OCI-LY1 (cell line): Measurements from ENCODE around the gene NCOR2.

Experiments used
- H2AFZ ChIP-seq: fragments of 200-600 bp; sonication (generic), shearing (Covaris generic); 2 replicates; pipeline ENCODE4 v1.6.0; 2014; ENCODE audit warnings: antibody characterized with exemption, mild to moderate bottlenecking, low read length
- H3F3A ChIP-seq: fragments of 200-600 bp; sonication (generic), shearing (Covaris generic); 2 replicates; pipeline ENCODE4 v1.6.0; 2014; ENCODE audit warnings: mild to moderate bottlenecking, antibody characterized with exemption, low read length, moderate library complexity; ENCODE audit not compliant: insufficient read depth
- H3K27ac ChIP-seq: fragments of 200-600 bp; sonication (generic); 2 replicates; pipeline ENCODE4 v1.5.1; 2014; ENCODE audit warnings: low read length, mixed run types, mild to moderate bottlenecking, low read depth; ENCODE audit not compliant: poor library complexity, severe bottlenecking
- H3K27me3 ChIP-seq: fragments of 200-600 bp; sonication (generic); 2 replicates; pipeline ENCODE4 v1.6.0; 2014; ENCODE audit warnings: antibody characterized with exemption, mild to moderate bottlenecking, low read length, moderate library complexity; ENCODE audit not compliant: insufficient read depth
- H3K36me3 ChIP-seq: fragments of 200-600 bp; sonication (generic); 2 replicates; pipeline ENCODE4 v1.6.1; 2014; ENCODE audit warnings: mild to moderate bottlenecking, antibody characterized with exemption, low read length, moderate library complexity, mixed read lengths; ENCODE audit not compliant: insufficient read depth
- H3K4me1 ChIP-seq: fragments of 200-600 bp; sonication (generic); 2 replicates; pipeline ENCODE4 v1.5.1; 2014; ENCODE audit warnings: mild to moderate bottlenecking, low read length, moderate library complexity; ENCODE audit not compliant: insufficient read depth, severe bottlenecking
- H3K4me2 ChIP-seq: fragments of 200-600 bp; sonication (generic), shearing (Covaris generic); 2 replicates; pipeline ENCODE4 v1.6.1; 2014; ENCODE audit warnings: low read length
- H3K4me3 ChIP-seq: fragments of 200-600 bp; sonication (generic); 2 replicates; pipeline ENCODE4 v1.5.1; 2014; ENCODE audit warnings: low read length, low read depth, mild to moderate bottlenecking, mixed read lengths; ENCODE audit not compliant: poor library complexity, severe bottlenecking
- H3K79me2 ChIP-seq: fragments of 200-600 bp; shearing (Covaris generic); 2 replicates; pipeline ENCODE4 v1.6.1; 2016; ENCODE audit warnings: mixed run types, low read length, mixed read lengths; ENCODE audit not compliant: insufficient read depth
- H3K9ac ChIP-seq: fragments of 200-600 bp; sonication (generic), shearing (Covaris generic); 2 replicates; pipeline ENCODE4 v1.6.1; 2014; ENCODE audit warnings: mild to moderate bottlenecking, low read length, mixed read lengths
- H3K9me2 ChIP-seq: fragments of 200-600 bp; sonication (generic), shearing (Covaris generic); 2 replicates; pipeline ENCODE4 v1.6.1; 2014; ENCODE audit warnings: low read depth, mild to moderate bottlenecking, low read length, mixed read lengths
- H3K9me3 ChIP-seq: fragments of 200-600 bp; shearing (Covaris generic); 2 replicates; pipeline ENCODE4 v1.6.1; 2014; ENCODE audit warnings: low read length, mixed read lengths
- H4K20me1 ChIP-seq: fragments of 200-600 bp; sonication (generic), shearing (Covaris generic); 2 replicates; pipeline ENCODE4 v1.6.0; 2016; ENCODE audit warnings: mild to moderate bottlenecking, low read length; ENCODE audit not compliant: insufficient read depth
- CTCF ChIP-seq: fragments of 200-600 bp; sonication (generic), shearing (Covaris generic); IDR thresholded peaks from 2 replicates; pipeline ENCODE4 v1.5.1; 2017; ENCODE audit warnings: mild to moderate bottlenecking, antibody characterized with exemption, low read length, moderate library complexity, mixed read lengths
- EZH2 ChIP-seq: fragments of 200-600 bp; sonication (generic), shearing (Covaris generic); IDR thresholded peaks from 2 replicates; pipeline ENCODE4 v1.8.0; 2017; ENCODE audit warnings: borderline replicate concordance, mixed run types, mild to moderate bottlenecking, antibody characterized with exemption, low read length, moderate library complexity, mixed read lengths

NCOR2 gene

GRCh38 chr12:124520265-124520701 lies 47.1 kb downstream of the NCOR2 start:
- no peak overlapping the region for H2AFZ ChIP-seq
- no peaks in the 10 kb centered on the region for H3K9me3 ChIP-seq
- H3K9ac ChIP-seq = no peak overlapping the region
- H3K36me3 ChIP-seq = no peaks in the 10 kb centered on the region
- H3K4me2 ChIP-seq = no peak overlapping the region
- no peaks in the 10 kb centered on the region for H4K20me1 ChIP-seq
- no peaks in the 10 kb centered on the region for H3K79me2 ChIP-seq
- H3K9me2 ChIP-seq = no peaks in the 10 kb centered on the region
- no peaks in the 10 kb centered on the region for H3K4me1 ChIP-seq
- no peak overlapping the region for H3K4me3 ChIP-seq
- H3K27me3 ChIP-seq = no peaks in the 10 kb centered on the region
- H3F3A ChIP-seq = no peaks in the 10 kb centered on the region
- no peak for TF ChIP-seq EZH2
- TF ChIP-seq CTCF = no peak
- no peak overlapping the region for H3K27ac ChIP-seq

GRCh38 chr12:124519746-124520145 lies 47.7 kb downstream of the NCOR2 start:
- Histone ChIP-seq H2AFZ (no peak overlapping the region), H3K4me1 (no peaks in the 10 kb centered on the region), H4K20me1 (no peaks in the 10 kb centered on the region), H3F3A (no peaks in the 10 kb centered on the region), H3K9ac (no peak overlapping the region), H3K79me2 (no peaks in the 10 kb centered on the region), H3K27ac (no peak overlapping the region), H3K36me3 (no peaks in the 10 kb centered on the region), H3K9me2 (no peaks in the 10 kb centered on the region), H3K4me3 (no peak overlapping the region), H3K27me3 (no peaks in the 10 kb centered on the region), H3K4me2 (no peak overlapping the region), H3K9me3 (no peaks in the 10 kb centered on the region)
- TF ChIP-seq EZH2 (no peak), CTCF (no peak)

GRCh38 chr12:124518051-124518932 lies 49.1 kb downstream of the NCOR2 start:
- Histone ChIP-seq H3K4me1 (no peaks in the 10 kb centered on the region), H3K9me3 (no peaks in the 10 kb centered on the region), H3K9me2 (no peaks in the 10 kb centered on the region), H4K20me1 (no peaks in the 10 kb centered on the region), H3K79me2 (no peaks in the 10 kb centered on the region), H3K9ac (no peak overlapping the region), H3K4me3 (no peak overlapping the region), H3K27ac (no peak overlapping the region), H3K4me2 (no peak overlapping the region), H3K36me3 (no peaks in the 10 kb centered on the region), H2AFZ (no peak overlapping the region), H3K27me3 (no peaks in the 10 kb centered on the region), H3F3A (no peaks in the 10 kb centered on the region)
- TF ChIP-seq EZH2 = no peak
- TF ChIP-seq CTCF = no peak
